ENCODE measurements around the gene AOPEP. TPM values are rescaled to one million over a fixed set of nuclear protein-coding genes. Genes with fewer than 3 reads are reported as not detected.

AOPEP gene
- total RNA-seq, 4 donors from 2014 or later, result 126 to 216 (median 136) TPM

GRCh38 chr9:95099321-95100070 is 373.0 kb downstream of the AOPEP start:
- H3K36me3 ChIP-seq, result no peaks in the 10 kb centered on the region
- peaks cover 57 to 62% of the 10 kb centered on the region in 2 donors for H3K4me1 ChIP-seq
- H3K27me3 ChIP-seq, result no peaks in the 10 kb centered on the region
- no peak for DNase-seq
- H3K9me3 ChIP-seq, result no peaks in the 10 kb centered on the region
- peak in 1 of 2 donors; percentile 8 for TF ChIP-seq POLR2A (IDR thresholded peaks at IDR 0.05)
- TF ChIP-seq CTCF (IDR thresholded peaks at IDR 0.05), result no peak
- peak overlapping the region; percentile 53 to 94 (median 84) for H3K27ac ChIP-seq
- 98 to 99% methylated on average over 24 of the region's 24 CpGs for WGBS, 2 donors
- intact Hi-C loops (cut with DNase I), result no loop called here
- H3K4me3 ChIP-seq (replicated peaks in 1 of 3), result no peak overlapping the region

- H3K4me3 ChIP-seq (replicated peaks in 1 of 3), result no peak overlapping the region
- peaks cover 57 to 62% of the 10 kb centered on the region in 2 donors for H3K4me1 ChIP-seq
- 46 to 55% methylated on average over 4 of the region's 4 CpGs for WGBS, 2 donors
- no peaks in the 10 kb centered on the region for H3K27me3 ChIP-seq
- no peaks in the 10 kb centered on the region for H3K36me3 ChIP-seq
- peak; percentile 48 to 62 for DNase-seq
- H3K9me3 ChIP-seq, result no peaks in the 10 kb centered on the region
- intact Hi-C loops (cut with DNase I), result no loop called here
- TF ChIP-seq CTCF (IDR thresholded peaks at IDR 0.05) (no peak), POLR2A (IDR thresholded peaks at IDR 0.05) (no peak)
- H3K27ac ChIP-seq, result peak overlapping the region; percentile 35 to 94 (median 84)
Observed at GRCh38 chr9:95100071-95100627, 373.6 kb downstream of the AOPEP start.

GRCh38 chr9:95101326-95101725 is 374.8 kb downstream of the AOPEP start:
- Histone ChIP-seq H3K4me1 (peaks cover 57 to 62% of the 10 kb centered on the region in 2 donors), H3K27me3 (no peaks in the 10 kb centered on the region), H3K27ac (peak overlapping the region; percentile 35 to 94 (median 84)), H3K36me3 (no peaks in the 10 kb centered on the region), H3K4me3 (replicated peaks in 1 of 3) (no peak overlapping the region), H3K9me3 (no peaks in the 10 kb centered on the region)
- intact Hi-C loops (cut with DNase I), result no loop called here
- TF ChIP-seq CTCF (IDR thresholded peaks at IDR 0.05), result no peak
- TF ChIP-seq POLR2A (IDR thresholded peaks at IDR 0.05), result no peak
- DNase-seq, result no peak
- 95 to 97% methylated on average over 12 of the region's 12 CpGs for WGBS, 2 donors

GRCh38 chr9:95102001-95102433 is 375.5 kb downstream of the AOPEP start:
- intact Hi-C loops (cut with DNase I), result no loop called here
- 52 to 78% methylated on average over 8 of the region's 8 CpGs for WGBS, 2 donors

More at GRCh38 chr9:95102001-95102433, 375.5 kb downstream of the AOPEP start:
- no peak for TF ChIP-seq CTCF (IDR thresholded peaks at IDR 0.05)
- no peak for TF ChIP-seq POLR2A (IDR thresholded peaks at IDR 0.05)
- DNase-seq, result peak; percentile 55 to 63
- Histone ChIP-seq H3K27ac (peak overlapping the region; percentile 7 to 94 (median 84)), H3K27me3 (no peaks in the 10 kb centered on the region), H3K4me1 (peaks cover 59 to 66% of the 10 kb centered on the region in 2 donors), H3K4me3 (replicated peaks in 1 of 3) (no peak overlapping the region), H3K9me3 (no peaks in the 10 kb centered on the region), H3K36me3 (no peaks in the 10 kb centered on the region)

Measured in thyroid gland (tissue), 4 donors.